ENCODE data around the gene BCL2. TPM values are rescaled to one million over a fixed set of nuclear protein-coding genes. Genes with fewer than 3 reads are reported as not detected.

The BCL2 gene
- total RNA-seq, 1 donor from 2014 or later: 17.3 TPM

DNA sequence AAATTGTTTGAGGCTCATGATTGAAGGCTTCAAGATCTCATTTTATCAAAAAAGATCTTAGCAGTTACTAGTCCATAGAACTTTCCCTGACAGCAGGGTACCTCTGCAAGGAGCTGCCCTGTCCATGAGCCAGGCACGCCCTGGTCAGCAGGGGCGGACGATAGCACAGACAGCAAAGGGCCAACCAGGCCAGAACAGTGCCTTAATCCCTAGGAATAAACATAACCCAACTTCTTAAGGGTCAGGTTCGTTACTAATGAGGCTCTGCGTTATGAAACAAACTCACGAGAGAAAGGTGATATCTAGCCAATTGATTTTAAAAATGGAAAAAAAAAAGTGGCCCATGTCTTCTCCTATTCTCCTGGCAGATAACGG is 59.2 kb downstream of the BCL2 start:
- Histone ChIP-seq H3K4me3 (no peak overlapping the region), H3K36me3 (no peaks in the 10 kb centered on the region), H3K27ac (no peak overlapping the region), H3K27me3 (no peaks in the 10 kb centered on the region), H3K9me3 (no peaks in the 10 kb centered on the region), H3K4me1 (peaks cover 16% of the 10 kb centered on the region)
- intact Hi-C loops (cut with DNase I): no loop called here
- DNase-seq (no peak), ATAC-seq (no peak)
- TF ChIP-seq, protein P1, sequence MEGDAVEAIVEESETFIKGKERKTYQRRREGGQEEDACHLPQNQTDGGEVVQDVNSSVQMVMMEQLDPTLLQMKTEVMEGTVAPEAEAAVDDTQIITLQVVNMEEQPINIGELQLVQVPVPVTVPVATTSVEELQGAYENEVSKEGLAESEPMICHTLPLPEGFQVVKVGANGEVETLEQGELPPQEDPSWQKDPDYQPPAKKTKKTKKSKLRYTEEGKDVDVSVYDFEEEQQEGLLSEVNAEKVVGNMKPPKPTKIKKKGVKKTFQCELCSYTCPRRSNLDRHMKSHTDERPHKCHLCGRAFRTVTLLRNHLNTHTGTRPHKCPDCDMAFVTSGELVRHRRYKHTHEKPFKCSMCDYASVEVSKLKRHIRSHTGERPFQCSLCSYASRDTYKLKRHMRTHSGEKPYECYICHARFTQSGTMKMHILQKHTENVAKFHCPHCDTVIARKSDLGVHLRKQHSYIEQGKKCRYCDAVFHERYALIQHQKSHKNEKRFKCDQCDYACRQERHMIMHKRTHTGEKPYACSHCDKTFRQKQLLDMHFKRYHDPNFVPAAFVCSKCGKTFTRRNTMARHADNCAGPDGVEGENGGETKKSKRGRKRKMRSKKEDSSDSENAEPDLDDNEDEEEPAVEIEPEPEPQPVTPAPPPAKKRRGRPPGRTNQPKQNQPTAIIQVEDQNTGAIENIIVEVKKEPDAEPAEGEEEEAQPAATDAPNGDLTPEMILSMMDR (IDR thresholded peaks at IDR 0.05): no peak

GRCh38 chr18:63259567-63260379 is 59.8 kb downstream of the BCL2 start:
- TF ChIP-seq, protein P1 (IDR thresholded peaks at IDR 0.05): no peak
- no peaks in the 10 kb centered on the region for H3K9me3 ChIP-seq
- no peak overlapping the region for H3K27ac ChIP-seq
- no peaks in the 10 kb centered on the region for H3K27me3 ChIP-seq
- H3K36me3 ChIP-seq: no peaks in the 10 kb centered on the region
- DNase-seq (no peak), ATAC-seq (no peak)
- H3K4me1 ChIP-seq: peaks cover 16% of the 10 kb centered on the region
- no peak overlapping the region for H3K4me3 ChIP-seq
- intact Hi-C loops (cut with DNase I): no loop called here

GRCh38 chr18:63258749-63259566 is 60.6 kb downstream of the BCL2 start:
- Histone ChIP-seq H3K36me3 (no peaks in the 10 kb centered on the region), H3K27ac (no peak overlapping the region), H3K27me3 (no peaks in the 10 kb centered on the region), H3K4me1 (peaks cover 18% of the 10 kb centered on the region), H3K9me3 (no peaks in the 10 kb centered on the region), H3K4me3 (no peak overlapping the region)
- intact Hi-C loops (cut with DNase I): no loop called here
- DNase-seq: no peak
- TF ChIP-seq, protein P1 (IDR thresholded peaks at IDR 0.05): no peak
- no peak for ATAC-seq

- intact Hi-C loops (cut with DNase I): no loop called here
- H3K36me3 ChIP-seq: no peaks in the 10 kb centered on the region
- H3K27me3 ChIP-seq: no peaks in the 10 kb centered on the region
- no peak for ATAC-seq
- no peaks in the 10 kb centered on the region for H3K9me3 ChIP-seq
- no peak overlapping the region for H3K4me3 ChIP-seq
- DNase-seq: no peak
- peaks cover 10% of the 10 kb centered on the region for H3K4me1 ChIP-seq
- no peak overlapping the region for H3K27ac ChIP-seq
- TF ChIP-seq, protein P1 (IDR thresholded peaks at IDR 0.05): no peak
These were observed 62.1 kb downstream of the BCL2 start for GRCh38 chr18:63257453-63257852.

- TF ChIP-seq, protein P1 (IDR thresholded peaks at IDR 0.05): no peak
- ATAC-seq (no peak), DNase-seq (no peak)
- Histone ChIP-seq H3K4me1 (peaks cover 4% of the 10 kb centered on the region), H3K27me3 (no peaks in the 10 kb centered on the region), H3K9me3 (no peaks in the 10 kb centered on the region), H3K36me3 (no peaks in the 10 kb centered on the region), H3K27ac (no peak overlapping the region), H3K4me3 (no peak overlapping the region)
- intact Hi-C loops (cut with DNase I): no loop called here
These were observed 64.1 kb downstream of the BCL2 start for GRCh38 chr18:63255435-63255834.
